ENCODE results near the gene CAPN12.

The CAPN12 gene

GRCh38 chr19:38692458-38693379 lies 51.6 kb downstream of the CAPN12 start:
- DNase-seq: no peak

GRCh38 chr19:38691938-38692457 lies 52.3 kb downstream of the CAPN12 start:
- DNase-seq: no peak

- no peak for DNase-seq
Measured at GRCh38 chr19:38690832-38691231, 53.4 kb downstream of the CAPN12 start.

- no peak for DNase-seq
Measured at GRCh38 chr19:38690146-38690545, 54.1 kb downstream of the CAPN12 start.

GRCh38 chr19:38687837-38688378 lies 56.4 kb downstream of the CAPN12 start:
- no peak for DNase-seq

- peak; percentile 27 to 55 (median 38) for DNase-seq
Measured at GRCh38 chr19:38686530-38686888, 57.8 kb downstream of the CAPN12 start.

GRCh38 chr19:38685666-38686529 lies 58.4 kb downstream of the CAPN12 start:
- DNase-seq: no peak

- DNase-seq: no peak
Measured at GRCh38 chr19:38684862-38685665, 59.2 kb downstream of the CAPN12 start.

GRCh38 chr19:38684078-38684861 lies 60.0 kb downstream of the CAPN12 start:
- DNase-seq: peak in 3 of 5 donors; percentile 23 to 83 (median 24)

GRCh38 chr19:38683393-38684077 lies 60.7 kb downstream of the CAPN12 start:
- DNase-seq: peak; percentile 24 to 59 (median 42)

- DNase-seq: no peak
Measured at GRCh38 chr19:38682872-38683392, 61.3 kb downstream of the CAPN12 start.

GRCh38 chr19:38682195-38682867 lies 61.9 kb downstream of the CAPN12 start:
- DNase-seq: no peak

Measured in T-helper 1 cell (primary cell).